Posterior vena cava (tissue), 2 donors: Measurements from ENCODE around the gene EIF3L. TPM values are rescaled to one million over a fixed set of nuclear protein-coding genes. Genes with fewer than 3 reads are reported as not detected.
"Not testable (repeated sequence)": the region's sequence is repeated elsewhere in the genome, so short reads cannot be mapped to it uniquely, and the experiment has no call there.

Source experiments
- DNase-seq: peaks from one replicate; pipeline ENCODE4 v3.0.0-alpha.2; 2020; ENCODE audit warnings: low spot score
- intact Hi-C, 2 donors: fragments of 100-400 bp; cut with DNase I; formaldehyde crosslinking; loops; one replicate each; pipeline versions ENCODE4 v1.14.1 to v1.14.2; 2022 to 2023
- long read RNA-seq, 2 donors: library from polyadenylated mRNA; unstranded; transcript quantifications; one replicate each; pipeline ENCODE4 v2.0.0, GENCODE V29; 2020 to 2021
- total RNA-seq, 2 donors: library from RNA; stranded (reverse); fragmentation: NEBNext Ultra II Directional; extraction: Animal tissue kit (Norgen Biotek cat#: 25700); gene quantifications; one replicate each; pipeline ENCODE4 v1.2.1, GENCODE V29; 2021
- donor health status: DM: yes; HTN: yes; CAD: no.
- donor health status: DM: yes; HTN: yes; CAD: no.

EIF3L gene
- 100 to 1,000 TPM; 260 to 267 TPM for total RNA-seq
- long read RNA-seq, donor 1, transcript EIF3L-203 (13 exons, 3,220 nt): major isoform, 90 of 114 reads
- long read RNA-seq, donor 1, partial matches to known transcripts: 19 of 114 reads
- long read RNA-seq, donor 1, other reads (novel, unspliced or antisense): 5 of 114 reads
- long read RNA-seq, donor 2, transcript EIF3L-203 (13 exons, 3,220 nt): major isoform, 930 of 1,045 reads
- long read RNA-seq, donor 2, transcript EIF3L-212 (12 exons, 1,708 nt): minor isoform, 7 of 1,045 reads
- long read RNA-seq, donor 2, partial matches to known transcripts: 39 of 1,045 reads
- long read RNA-seq, donor 2, other reads (novel, unspliced or antisense): 64 of 1,045 reads

GRCh38 chr22:37849089-37849751 is at the start of gene EIF3L:
EIF3L (plus strand) TSS chr22:37849419; CDS start chr22:37849450, 31 bp downstream.
- intact Hi-C loops: no loop called here
- DNase-seq: peak; percentile 97

- intact Hi-C loops: loop anchor here in 1 of 2 donors (5.0 kb wide), 1 partner anchor 163 kb away; the partner anchor contains the start of gene SH3BP1
- DNase-seq: not testable (repeated sequence)
Observed at GRCh38 chr22:37799979-37800378, 49.2 kb upstream of the EIF3L start.

GRCh38 chr22:37801946-37802309 is 47.3 kb upstream of the EIF3L start:
- intact Hi-C loops: loop anchor here in 1 of 2 donors (5.0 kb wide), 1 partner anchor 165 kb away; the partner anchor contains the start of gene SH3BP1
- no peak for DNase-seq

- intact Hi-C loops: loop anchor here in 1 of 2 donors (5.0 kb wide), 1 partner anchor 165 kb away; the partner anchor contains the start of gene SH3BP1
- no peak for DNase-seq
Observed at GRCh38 chr22:37802310-37803194, 46.7 kb upstream of the EIF3L start.

- no peak for DNase-seq
- intact Hi-C loops: loop anchor here in 1 of 2 donors (5.0 kb wide), 1 partner anchor 166 kb away; the partner anchor contains the start of gene SH3BP1
Observed at GRCh38 chr22:37803195-37803638, 46.0 kb upstream of the EIF3L start.

GRCh38 chr22:37803639-37804351 is 45.4 kb upstream of the EIF3L start:
- DNase-seq: no peak
- intact Hi-C loops: loop anchor here in 1 of 2 donors (5.0 kb wide), 1 partner anchor 166 kb away; the partner anchor contains the start of gene SH3BP1

GRCh38 chr22:37804352-37804880 is 44.8 kb upstream of the EIF3L start:
- intact Hi-C loops: loop anchor here in 1 of 2 donors (5.0 kb wide), 1 partner anchor 167 kb away; the partner anchor contains the start of gene SH3BP1
- DNase-seq: no peak

GRCh38 chr22:37804881-37805809 is 44.1 kb upstream of the EIF3L start:
- intact Hi-C loops: loop anchor here in 1 of 2 donors (5.0 kb wide), 1 partner anchor 168 kb away; the partner anchor contains the start of gene SH3BP1
- DNase-seq: peak; percentile 97

- intact Hi-C loops: no loop called here
- DNase-seq: no peak
Observed at GRCh38 chr22:37805810-37806277, 43.4 kb upstream of the EIF3L start.

GRCh38 chr22:37806409-37807333 is 42.5 kb upstream of the EIF3L start:
- intact Hi-C loops: no loop called here
- no peak for DNase-seq

GRCh38 chr22:37807410-37808293 is 41.6 kb upstream of the EIF3L start, which contains the start of gene GCAT:
GCAT (plus strand) TSS chr22:37807934; CDS start chr22:37807968, 34 bp downstream.
- peak; percentile 98 for DNase-seq
- intact Hi-C loops: no loop called here

GRCh38 chr22:37808294-37808657 is 40.9 kb upstream of the EIF3L start:
- intact Hi-C loops: no loop called here
- DNase-seq: no peak

GRCh38 chr22:37809672-37810333 is 39.4 kb upstream of the EIF3L start:
- DNase-seq: no peak
- intact Hi-C loops: loop anchor here in 1 of 2 donors (10.0 kb wide), 1 partner anchor 125 kb away; no protein-coding TSS in a partner anchor

- no peak for DNase-seq
- intact Hi-C loops: loop anchor here in 1 of 2 donors (10.0 kb wide), 1 partner anchor 123 kb away; no protein-coding TSS in a partner anchor
Observed at GRCh38 chr22:37811867-37812266, 37.4 kb upstream of the EIF3L start.
